Measurements from ENCODE around the gene ADGRB2.

The ADGRB2 gene

DNA sequence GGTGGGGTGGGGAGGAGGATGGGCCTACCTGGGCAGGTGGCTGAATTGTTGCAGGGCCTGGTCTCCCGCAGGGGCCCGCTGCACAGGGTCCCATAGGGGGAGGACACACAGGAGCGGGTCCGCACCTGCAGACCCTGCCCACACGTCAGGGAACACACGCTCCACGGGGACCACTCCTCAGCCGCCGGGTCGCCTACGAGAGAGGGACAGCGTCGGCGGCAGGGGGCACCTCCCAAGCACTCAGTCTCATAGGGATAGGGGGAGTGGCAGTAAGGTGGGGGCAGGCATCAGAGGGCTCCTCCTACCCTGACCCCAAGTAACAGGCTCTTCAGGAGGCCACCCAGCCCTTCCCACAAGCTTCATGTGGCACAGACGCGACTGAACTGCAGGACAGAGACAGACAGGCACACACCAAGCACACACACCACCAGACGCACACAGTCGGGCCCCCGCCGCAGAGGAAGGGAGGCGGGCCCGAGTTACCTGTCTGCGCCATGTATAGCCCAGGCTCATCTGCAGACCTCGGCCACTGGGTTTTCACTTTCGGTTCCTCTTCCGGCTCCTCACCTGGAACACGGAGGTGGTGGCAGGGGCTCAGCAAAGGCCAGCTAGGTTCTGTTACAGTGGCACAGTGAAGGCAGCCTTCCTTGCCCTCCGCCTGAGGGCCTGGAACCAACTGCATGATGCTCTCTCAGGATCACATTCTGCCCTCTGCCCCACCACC is 19.8 kb downstream of the ADGRB2 start:
- no peak for TF ChIP-seq CTCF (IDR thresholded peaks at IDR 0.05; ENCODE audit: low read depth, low read length)
- no peaks in the 10 kb centered on the region for H3K27me3 ChIP-seq (ENCODE audit: insufficient read depth, low read depth, severe bottlenecking)
- peaks cover 3% of the 10 kb centered on the region for H3K36me3 ChIP-seq
- no peak for DNase-seq
- H3K27ac ChIP-seq, result no peak overlapping the region
- no peak overlapping the region for H3K4me3 ChIP-seq (ENCODE audit: low read depth, low read length)
- H3K9me3 ChIP-seq (ENCODE audit: severe bottlenecking), result no peaks in the 10 kb centered on the region

DNA sequence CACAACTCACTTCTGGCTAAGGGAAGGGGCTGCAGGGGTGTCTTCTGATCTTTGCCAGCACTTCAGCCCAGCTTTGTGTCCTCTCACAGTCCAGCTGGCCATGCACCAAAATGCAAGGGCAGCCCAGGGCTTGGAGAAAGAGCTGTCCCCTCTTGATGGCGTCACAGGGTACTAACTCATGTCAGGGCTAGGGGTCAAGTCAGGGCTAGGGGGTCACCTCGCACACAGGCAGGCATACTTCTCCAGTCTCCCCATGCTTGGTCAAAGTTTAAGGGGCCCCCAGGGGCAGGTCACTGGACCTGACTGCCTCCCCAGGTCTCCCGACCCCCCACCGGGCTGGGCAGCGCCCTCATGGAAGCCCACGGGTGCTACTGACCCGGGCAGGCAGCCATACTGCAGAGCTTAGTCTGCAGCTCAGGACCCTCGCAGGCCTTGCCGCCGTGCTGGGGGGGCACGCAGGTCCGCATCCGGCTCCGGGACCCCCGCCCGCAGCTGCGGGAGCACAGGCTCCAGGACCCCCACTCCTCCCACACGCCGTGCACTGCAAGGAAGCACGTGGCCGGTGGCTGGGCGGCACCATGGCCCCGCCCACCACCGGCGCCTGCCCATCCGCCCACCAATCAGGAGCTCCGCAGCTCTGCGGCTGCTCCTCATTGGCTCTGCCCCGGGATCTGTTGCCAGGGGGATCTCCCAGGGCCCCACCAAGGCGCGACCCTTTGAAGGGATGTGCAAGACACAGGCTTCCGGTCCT is 21.5 kb downstream of the ADGRB2 start:
- H3K9me3 ChIP-seq (ENCODE audit: severe bottlenecking), result no peaks in the 10 kb centered on the region
- H3K27me3 ChIP-seq (ENCODE audit: insufficient read depth, low read depth, severe bottlenecking), result no peaks in the 10 kb centered on the region
- DNase-seq, result peak; percentile 20
- no peak overlapping the region for H3K27ac ChIP-seq
- peaks cover 8% of the 10 kb centered on the region for H3K36me3 ChIP-seq
- no peak overlapping the region for H3K4me3 ChIP-seq (ENCODE audit: low read depth, low read length)
- no peak for TF ChIP-seq CTCF (IDR thresholded peaks at IDR 0.05; ENCODE audit: low read depth, low read length)

GRCh38 chr1:31739346-31739745 is 24.8 kb downstream of the ADGRB2 start:
- Histone ChIP-seq H3K36me3 (peaks cover 8% of the 10 kb centered on the region), H3K9me3 (ENCODE audit: severe bottlenecking) (no peaks in the 10 kb centered on the region), H3K27me3 (ENCODE audit: insufficient read depth, low read depth, severe bottlenecking) (no peaks in the 10 kb centered on the region), H3K4me3 (ENCODE audit: low read depth, low read length) (no peak overlapping the region), H3K27ac (no peak overlapping the region)
- no peak for TF ChIP-seq CTCF (IDR thresholded peaks at IDR 0.05; ENCODE audit: low read depth, low read length)
- no peak for DNase-seq

DNA sequence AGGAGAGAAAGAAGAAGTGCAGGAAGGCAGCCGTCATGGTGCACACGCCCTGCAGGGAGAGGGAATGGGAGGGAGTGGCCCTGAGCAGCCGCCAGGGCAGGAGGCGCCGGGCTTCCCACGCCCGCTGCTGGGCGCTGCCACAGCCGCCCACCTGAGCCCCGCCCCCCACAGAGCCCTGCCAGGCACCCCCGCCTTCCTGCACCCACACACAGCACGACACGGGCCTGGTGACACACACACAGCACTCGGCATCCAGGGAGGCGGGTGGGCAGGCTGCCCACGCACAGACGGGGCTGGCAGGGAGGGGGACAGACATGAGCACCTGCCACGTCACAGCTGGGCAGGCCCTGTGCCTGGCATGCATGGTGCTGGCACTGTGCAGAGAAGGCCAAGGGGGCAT is 27.5 kb downstream of the ADGRB2 start:
- TF ChIP-seq CTCF (IDR thresholded peaks at IDR 0.05; ENCODE audit: low read depth, low read length), result no peak
- H3K4me3 ChIP-seq (ENCODE audit: low read depth, low read length), result no peak overlapping the region
- H3K27ac ChIP-seq, result no peak overlapping the region
- no peaks in the 10 kb centered on the region for H3K27me3 ChIP-seq (ENCODE audit: insufficient read depth, low read depth, severe bottlenecking)
- peaks cover 14% of the 10 kb centered on the region for H3K36me3 ChIP-seq
- DNase-seq, result no peak
- H3K9me3 ChIP-seq (ENCODE audit: severe bottlenecking), result no peaks in the 10 kb centered on the region

DNA sequence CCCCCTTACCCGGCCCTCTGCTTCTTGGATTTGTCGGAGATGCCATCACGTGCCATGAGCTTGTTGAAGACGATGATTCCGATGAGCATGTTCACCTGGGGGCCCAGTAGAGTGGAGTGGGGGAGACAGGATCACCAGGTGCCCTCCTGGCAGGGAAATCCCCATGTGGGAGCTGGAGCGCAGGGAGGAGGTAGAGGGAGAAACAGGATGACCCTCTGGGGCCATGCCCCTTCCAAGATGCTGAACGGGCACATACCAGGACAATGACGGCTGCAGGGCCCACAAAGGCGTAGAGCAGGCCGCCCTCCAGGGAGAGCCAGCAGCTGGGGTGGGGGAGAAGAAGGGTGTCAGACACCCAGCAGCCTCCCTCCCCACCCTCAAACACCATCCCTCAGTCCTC is 28.6 kb downstream of the ADGRB2 start:
- TF ChIP-seq CTCF (IDR thresholded peaks at IDR 0.05; ENCODE audit: low read depth, low read length), result no peak
- Histone ChIP-seq H3K9me3 (ENCODE audit: severe bottlenecking) (no peaks in the 10 kb centered on the region), H3K27me3 (ENCODE audit: insufficient read depth, low read depth, severe bottlenecking) (no peaks in the 10 kb centered on the region), H3K4me3 (ENCODE audit: low read depth, low read length) (no peak overlapping the region), H3K36me3 (peaks cover 18% of the 10 kb centered on the region), H3K27ac (no peak overlapping the region)
- DNase-seq, result no peak
